LNCAP (cell line): Measurements from ENCODE around the gene HLA-DPB1.

Experiments
- TF ChIP-seq, protein P1 (sequence below): fragments of 450-650 bp; IDR thresholded peaks from 2 replicates; pipeline ENCODE4 v1.5.1; 2017; ENCODE audit warnings: mild to moderate bottlenecking

HLA-DPB1 gene

DNA sequence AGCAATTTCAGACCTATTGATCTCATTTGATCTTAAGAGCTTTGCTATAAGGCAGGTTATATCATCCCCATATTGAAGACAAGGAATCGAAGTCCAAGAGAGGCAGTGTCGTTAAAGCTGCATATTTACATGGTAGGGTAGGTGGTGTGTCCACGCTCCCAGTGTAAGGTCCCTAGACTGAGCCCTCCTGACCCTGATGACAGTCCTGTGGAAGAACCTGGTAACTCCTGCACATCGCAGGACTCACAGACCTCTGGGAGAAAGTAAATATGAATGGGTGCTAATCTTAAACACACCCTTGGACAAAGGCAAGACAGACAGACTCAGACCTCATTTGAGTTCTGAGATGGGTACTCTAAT lies 602 bp upstream of the HLA-DPB1 start:
- TF ChIP-seq, protein P1, sequence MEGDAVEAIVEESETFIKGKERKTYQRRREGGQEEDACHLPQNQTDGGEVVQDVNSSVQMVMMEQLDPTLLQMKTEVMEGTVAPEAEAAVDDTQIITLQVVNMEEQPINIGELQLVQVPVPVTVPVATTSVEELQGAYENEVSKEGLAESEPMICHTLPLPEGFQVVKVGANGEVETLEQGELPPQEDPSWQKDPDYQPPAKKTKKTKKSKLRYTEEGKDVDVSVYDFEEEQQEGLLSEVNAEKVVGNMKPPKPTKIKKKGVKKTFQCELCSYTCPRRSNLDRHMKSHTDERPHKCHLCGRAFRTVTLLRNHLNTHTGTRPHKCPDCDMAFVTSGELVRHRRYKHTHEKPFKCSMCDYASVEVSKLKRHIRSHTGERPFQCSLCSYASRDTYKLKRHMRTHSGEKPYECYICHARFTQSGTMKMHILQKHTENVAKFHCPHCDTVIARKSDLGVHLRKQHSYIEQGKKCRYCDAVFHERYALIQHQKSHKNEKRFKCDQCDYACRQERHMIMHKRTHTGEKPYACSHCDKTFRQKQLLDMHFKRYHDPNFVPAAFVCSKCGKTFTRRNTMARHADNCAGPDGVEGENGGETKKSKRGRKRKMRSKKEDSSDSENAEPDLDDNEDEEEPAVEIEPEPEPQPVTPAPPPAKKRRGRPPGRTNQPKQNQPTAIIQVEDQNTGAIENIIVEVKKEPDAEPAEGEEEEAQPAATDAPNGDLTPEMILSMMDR, result no peak

DNA sequence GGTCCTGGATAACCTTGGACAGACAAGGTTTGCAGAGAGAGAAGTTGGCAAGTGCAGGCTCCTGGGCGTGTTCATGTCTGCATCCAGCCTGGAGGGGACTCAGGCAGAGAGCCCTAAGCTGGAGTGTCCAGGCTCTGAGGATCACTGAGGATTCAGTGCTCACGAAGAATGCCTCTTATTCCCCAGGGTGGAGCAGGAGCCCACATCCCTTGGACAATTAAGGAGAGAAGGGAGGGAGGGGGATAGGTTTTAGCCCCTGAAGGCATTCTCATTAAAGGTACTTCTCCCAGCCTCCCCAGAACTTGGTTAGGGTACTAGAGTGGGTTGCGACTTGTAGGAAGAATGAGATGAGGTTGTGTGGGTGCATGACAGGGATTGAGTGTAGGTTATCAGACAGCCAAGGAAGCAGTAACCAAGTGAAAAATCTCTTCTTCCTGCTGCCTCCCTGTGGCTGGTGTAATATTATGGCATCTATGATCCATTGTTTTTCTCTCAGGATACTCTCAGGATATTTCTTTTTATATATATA lies 680 bp downstream of the HLA-DPB1 start:
- TF ChIP-seq, protein P1, result no peak

DNA sequence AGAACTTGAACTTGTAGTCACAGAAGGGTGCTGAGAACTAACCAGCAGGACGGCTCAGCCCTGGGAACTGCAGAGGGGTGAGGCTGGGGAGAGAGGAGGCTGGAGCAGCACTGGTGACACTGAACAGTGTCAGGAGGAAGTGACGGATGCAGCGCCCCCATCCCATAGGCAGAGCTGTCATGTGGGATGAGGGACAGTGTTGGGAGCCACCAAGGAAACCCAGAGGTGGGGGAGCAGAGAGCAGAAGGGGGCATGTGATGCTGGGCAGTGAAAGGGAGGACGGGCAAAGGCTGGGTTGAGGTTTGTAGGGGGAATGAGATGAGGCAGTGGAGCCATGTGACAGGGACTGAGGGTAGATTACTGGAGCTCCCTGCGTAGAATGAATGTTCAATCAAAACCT lies 2.1 kb downstream of the HLA-DPB1 start:
- TF ChIP-seq, protein P1, result no peak

DNA sequence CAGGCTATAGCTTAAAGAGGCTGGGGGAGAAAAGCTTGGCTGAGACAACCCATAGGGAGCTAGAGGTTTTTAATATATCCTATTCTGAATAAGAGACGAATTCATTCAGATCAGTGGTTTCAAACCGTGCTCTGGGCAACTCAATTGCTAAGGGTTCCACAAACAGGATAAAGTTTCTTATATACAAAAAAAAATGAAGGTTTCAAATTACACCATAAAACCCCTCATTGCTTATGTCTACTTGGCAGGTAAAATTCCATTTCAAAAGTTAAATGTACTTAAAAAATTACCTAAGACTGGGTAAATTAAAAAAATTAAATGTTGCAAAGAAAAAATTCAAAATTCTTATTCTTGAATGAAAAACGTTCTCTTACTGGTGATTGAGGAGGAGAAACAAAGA lies 2.7 kb downstream of the HLA-DPB1 start:
- TF ChIP-seq, protein P1, result no peak

DNA sequence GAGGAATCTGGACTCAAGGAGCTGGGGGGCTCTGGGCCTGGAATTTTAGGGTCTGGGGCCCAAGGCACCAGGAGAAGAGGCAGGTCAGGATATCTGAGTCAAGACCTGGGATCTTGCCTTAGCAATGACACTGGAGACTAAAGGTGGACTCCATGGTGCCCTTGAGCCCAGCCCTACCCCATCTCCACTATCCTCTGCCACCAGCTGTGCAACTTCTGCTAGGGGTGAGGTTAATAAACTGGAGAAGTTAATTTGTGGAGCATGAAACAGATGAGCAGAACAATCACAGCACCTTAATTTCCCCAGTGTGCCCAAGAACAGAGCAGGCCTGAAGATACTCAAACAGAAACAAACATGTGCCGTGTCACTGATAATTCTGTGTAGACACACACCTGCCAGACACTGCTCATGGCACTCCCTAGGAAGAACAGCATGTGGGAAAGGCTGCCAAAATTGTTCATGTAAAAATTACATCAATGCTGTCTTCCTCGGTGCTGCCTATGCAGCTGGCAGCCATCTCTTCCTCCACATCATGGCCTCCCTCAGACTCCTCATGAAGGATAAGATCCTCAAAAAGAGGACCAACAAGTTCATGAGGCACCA lies 3.2 kb downstream of the HLA-DPB1 start:
- TF ChIP-seq, protein P1, result no peak

DNA sequence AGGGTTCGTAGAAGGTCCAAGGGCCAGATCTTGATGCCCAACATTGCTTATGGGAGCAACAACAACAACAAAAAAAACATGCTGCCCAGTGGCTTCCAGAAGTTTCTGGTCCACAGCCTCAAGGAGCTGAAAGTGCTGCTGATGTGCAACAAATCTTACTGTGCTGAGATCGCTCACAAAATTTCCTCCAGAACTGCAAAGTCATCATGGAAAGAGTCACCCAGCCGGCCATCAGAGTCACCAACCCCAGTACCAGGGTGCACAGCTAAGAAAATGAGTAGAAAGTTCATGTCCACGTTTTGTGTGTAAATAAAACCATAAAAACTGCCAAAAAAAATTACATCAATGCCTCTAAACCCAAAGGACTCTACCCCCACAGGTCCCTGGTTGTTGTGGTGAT lies 3.8 kb downstream of the HLA-DPB1 start:
- TF ChIP-seq, protein P1, result no peak

DNA sequence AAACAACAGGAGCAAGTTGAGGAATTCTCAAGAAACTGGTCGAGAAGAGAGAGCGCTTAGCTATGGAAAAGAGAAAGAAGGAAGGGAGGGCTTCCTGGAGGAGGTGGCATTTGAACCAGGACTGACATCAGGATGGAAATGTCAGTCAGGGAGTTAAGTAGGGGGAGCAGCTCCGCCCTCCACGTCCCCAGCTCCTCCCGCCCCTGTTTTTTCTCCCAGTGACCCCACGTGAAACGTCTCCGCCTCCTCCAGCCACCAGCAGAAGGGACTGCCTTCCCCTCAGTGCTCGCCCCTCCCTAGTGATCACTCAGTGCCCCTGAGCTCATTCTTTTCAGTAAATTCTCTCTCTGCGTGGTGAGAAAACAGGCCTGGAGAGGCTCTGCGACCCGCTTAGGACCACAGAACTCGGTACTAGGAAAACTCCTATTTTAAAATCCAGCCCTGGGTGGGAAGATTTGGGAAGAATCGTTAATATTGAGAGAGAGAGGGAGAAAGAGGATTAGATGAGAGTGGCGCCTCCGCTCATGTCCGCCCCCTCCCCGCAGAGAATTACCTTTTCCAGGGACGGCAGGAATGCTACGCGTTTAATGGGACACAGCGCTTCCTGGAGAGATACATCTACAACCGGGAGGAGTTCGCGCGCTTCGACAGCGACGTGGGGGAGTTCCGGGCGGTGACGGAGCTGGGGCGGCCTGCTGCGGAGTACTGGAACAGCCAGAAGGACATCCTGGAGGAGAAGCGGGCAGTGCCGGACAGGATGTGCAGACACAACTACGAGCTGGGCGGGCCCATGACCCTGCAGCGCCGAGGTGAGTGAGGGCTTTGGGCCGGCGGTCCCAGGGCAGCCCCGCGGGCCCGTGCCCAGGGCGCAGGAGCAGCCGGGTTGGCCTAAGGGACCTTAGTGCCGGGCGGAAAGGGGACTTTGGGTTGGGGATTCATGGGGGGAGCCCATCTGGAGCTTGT lies 4.6 kb downstream of the HLA-DPB1 start:
- TF ChIP-seq, protein P1, result no peak
